DMS 273 (cell line): Measurements from ENCODE around the gene PROK1.
A peak's percentile ranks its signal among the peaks of the same experiment; 100 is the strongest.

ENCODE experiments used
- DNase-seq: peaks from one replicate; lab custom pipeline; 2025; ENCODE audit not compliant: unreplicated experiment; lab: John Stamatoyannopoulos, UW

The PROK1 gene

GRCh38 chr1:110487726-110488125, 36.8 kb downstream of the PROK1 start:
- DNase-seq: no peak

- no peak for DNase-seq
These were observed 37.2 kb downstream of the PROK1 start for GRCh38 chr1:110488161-110488560.

- DNase-seq: no peak
These were observed 37.9 kb downstream of the PROK1 start for GRCh38 chr1:110488867-110489266.

- no peak for DNase-seq
These were observed 38.5 kb downstream of the PROK1 start for GRCh38 chr1:110489406-110489805.

GRCh38 chr1:110489973-110490542, 39.1 kb downstream of the PROK1 start:
- DNase-seq: no peak

GRCh38 chr1:110490791-110491451, 40.0 kb downstream of the PROK1 start:
- DNase-seq: no peak

- no peak for DNase-seq
These were observed 41.6 kb downstream of the PROK1 start for GRCh38 chr1:110492573-110492972.

- DNase-seq: no peak
These were observed 42.2 kb downstream of the PROK1 start for GRCh38 chr1:110493059-110493699.

- no peak for DNase-seq
These were observed 43.1 kb downstream of the PROK1 start for GRCh38 chr1:110494036-110494435.

GRCh38 chr1:110494522-110495406, 43.8 kb downstream of the PROK1 start:
- DNase-seq: peak; percentile 35

GRCh38 chr1:110495926-110496600, 45.1 kb downstream of the PROK1 start:
- DNase-seq: peak; percentile 92

- DNase-seq: no peak
These were observed 47.3 kb downstream of the PROK1 start for GRCh38 chr1:110498270-110498669.

- no peak for DNase-seq
These were observed 50.7 kb downstream of the PROK1 start for GRCh38 chr1:110501488-110502132.

- no peak for DNase-seq
These were observed 51.6 kb downstream of the PROK1 start for GRCh38 chr1:110502402-110503151.

GRCh38 chr1:110503471-110503870, 52.5 kb downstream of the PROK1 start:
- no peak for DNase-seq

GRCh38 chr1:110504226-110504625, 53.3 kb downstream of the PROK1 start:
- no peak for DNase-seq

- no peak for DNase-seq
These were observed 54.6 kb downstream of the PROK1 start for GRCh38 chr1:110505596-110505995.

- no peak for DNase-seq
These were observed 55.6 kb downstream of the PROK1 start for GRCh38 chr1:110506541-110506940.
